Smooth muscle cell (in vitro differentiated cells): ENCODE measurements around the gene AUTS2. TPM values are rescaled to one million over a fixed set of nuclear protein-coding genes. Genes with fewer than 3 reads are reported as not detected.

Experiments
- DNase-seq: peaks from one replicate; lab custom pipeline; 2025; ENCODE audit not compliant: unreplicated experiment; lab: John Stamatoyannopoulos, UW
- H2AFZ ChIP-seq: fragments of 200-600 bp; sonication (generic); 2 replicates; pipeline ENCODE4 v1.6.0; 2016; ENCODE audit warnings: antibody characterized with exemption, low read depth, mild to moderate bottlenecking
- H3F3A ChIP-seq: fragments of 200-600 bp; sonication (generic); 2 replicates; pipeline ENCODE4 v1.6.0; 2017; ENCODE audit warnings: antibody characterized with exemption, low read depth
- H3K27ac ChIP-seq: fragments of 200-600 bp; sonication (generic); 2 replicates; pipeline ENCODE4 v1.5.1; 2016; ENCODE audit warnings: low read depth, mild to moderate bottlenecking
- H3K27me3 ChIP-seq: fragments of 200-600 bp; sonication (generic); 2 replicates; pipeline ENCODE4 v1.6.1; 2016; ENCODE audit warnings: low read depth, mild to moderate bottlenecking
- H3K36me3 ChIP-seq: fragments of 200-600 bp; sonication (generic); 2 replicates; pipeline ENCODE4 v1.5.1; 2016; ENCODE audit warnings: low read depth
- H3K4me1 ChIP-seq: fragments of 200-600 bp; sonication (generic); 2 replicates; pipeline ENCODE4 v1.5.1; 2016; ENCODE audit warnings: low read depth
- H3K4me2 ChIP-seq: fragments of 200-600 bp; sonication (generic); 2 replicates; pipeline ENCODE4 v1.6.0; 2016; ENCODE audit warnings: mild to moderate bottlenecking
- H3K4me3 ChIP-seq: fragments of 200-600 bp; sonication (generic); 2 replicates; pipeline ENCODE4 v1.5.1; 2016; ENCODE audit warnings: mild to moderate bottlenecking
- H3K79me2 ChIP-seq: fragments of 200-600 bp; sonication (generic); 2 replicates; pipeline ENCODE4 v1.6.0; 2016; ENCODE audit warnings: low read depth, mild to moderate bottlenecking
- H3K9ac ChIP-seq: fragments of 200-600 bp; sonication (generic); 2 replicates; pipeline ENCODE4 v1.6.0; 2016; ENCODE audit warnings: low read depth
- H3K9me3 ChIP-seq: fragments of 200-600 bp; sonication (generic); replicated peaks from 2 replicates; pipeline ENCODE4 v1.5.1; 2016; ENCODE audit warnings: low read depth
- H4K20me1 ChIP-seq: fragments of 200-600 bp; sonication (generic); 2 replicates; pipeline ENCODE4 v1.6.0; 2016; ENCODE audit warnings: low read depth
- WGBS: methylation state at CpG from one replicate; pipeline ENCODE4 v1.1.7; 2016; ENCODE audit warnings: low lambda C conversion rate; 5-methylcytosine and 5-hydroxymethylcytosine counted together
- polyA plus RNA-seq: library from polyadenylated mRNA; unstranded; fragments of >200 nt; fragmentation: Nextera tagmentation; extraction: Ambion mirVana; gene quantifications from 2 replicates; pipeline ENCODE4 v1.2.1, GENCODE V29; 2016
- total RNA-seq: library from RNA; depleted of rRNA; stranded (reverse); fragments of >200 nt; gene quantifications from 2 replicates; pipeline ENCODE4 v1.2.3, GENCODE V29; 2014
- TF ChIP-seq, protein P1 (sequence below): fragments of 200-600 bp; sonication (generic); IDR thresholded peaks from 2 replicates; pipeline ENCODE4 v1.5.1; 2017; ENCODE audit warnings: borderline replicate concordance, mild to moderate bottlenecking, antibody characterized with exemption; ENCODE audit not compliant: insufficient read depth, poor library complexity, severe bottlenecking

AUTS2 gene
- total and polyA plus RNA-seq, 2 experiments from 2014 or later = 6.5 to 8.6 TPM

DNA sequence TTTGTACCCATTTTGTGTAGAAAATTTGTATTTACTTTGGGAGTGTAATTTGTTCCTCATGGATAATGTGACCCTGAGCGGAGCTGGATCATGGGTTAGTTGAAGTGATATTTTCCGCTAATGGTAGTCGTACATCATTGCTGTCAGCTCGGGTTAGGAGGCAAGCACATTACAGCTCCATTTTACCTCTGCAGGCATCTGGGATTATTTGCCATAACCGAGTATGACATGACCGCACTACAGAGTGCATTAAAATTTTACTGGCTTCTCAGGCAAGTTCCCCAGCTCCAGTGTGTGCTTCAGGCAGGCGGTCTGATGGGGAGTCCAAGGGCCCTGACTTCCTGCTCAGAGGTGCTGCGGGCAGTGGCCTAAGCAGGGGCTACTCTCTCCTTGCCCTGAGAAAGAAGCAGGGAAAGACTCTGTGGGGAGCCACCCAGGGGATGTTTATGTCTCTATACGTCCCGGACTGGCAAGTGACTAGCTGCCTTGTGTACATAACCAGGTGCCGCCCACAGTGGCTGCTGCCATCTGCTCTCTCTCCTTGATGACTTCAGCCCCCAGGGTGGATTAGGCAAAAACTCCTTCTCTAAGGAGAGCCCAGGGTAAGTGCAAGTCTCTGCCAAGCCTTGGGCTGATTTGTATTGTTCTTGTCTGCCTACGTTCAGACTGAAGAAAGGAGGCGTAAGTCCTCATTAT, 848.3 kb downstream of the AUTS2 start:
- Histone ChIP-seq H3K27ac (no peak overlapping the region), H4K20me1 (no peaks in the 10 kb centered on the region), H3K4me1 (peaks cover 4% of the 10 kb centered on the region), H3K4me3 (no peak overlapping the region), H3K79me2 (no peaks in the 10 kb centered on the region), H3K4me2 (no peak overlapping the region), H3K9ac (no peak overlapping the region), H3K36me3 (no peaks in the 10 kb centered on the region), H3K27me3 (no peaks in the 10 kb centered on the region), H2AFZ (no peak overlapping the region), H3K9me3 (no peaks in the 10 kb centered on the region), H3F3A (no peaks in the 10 kb centered on the region)
- no peak for DNase-seq
- TF ChIP-seq, protein P1, sequence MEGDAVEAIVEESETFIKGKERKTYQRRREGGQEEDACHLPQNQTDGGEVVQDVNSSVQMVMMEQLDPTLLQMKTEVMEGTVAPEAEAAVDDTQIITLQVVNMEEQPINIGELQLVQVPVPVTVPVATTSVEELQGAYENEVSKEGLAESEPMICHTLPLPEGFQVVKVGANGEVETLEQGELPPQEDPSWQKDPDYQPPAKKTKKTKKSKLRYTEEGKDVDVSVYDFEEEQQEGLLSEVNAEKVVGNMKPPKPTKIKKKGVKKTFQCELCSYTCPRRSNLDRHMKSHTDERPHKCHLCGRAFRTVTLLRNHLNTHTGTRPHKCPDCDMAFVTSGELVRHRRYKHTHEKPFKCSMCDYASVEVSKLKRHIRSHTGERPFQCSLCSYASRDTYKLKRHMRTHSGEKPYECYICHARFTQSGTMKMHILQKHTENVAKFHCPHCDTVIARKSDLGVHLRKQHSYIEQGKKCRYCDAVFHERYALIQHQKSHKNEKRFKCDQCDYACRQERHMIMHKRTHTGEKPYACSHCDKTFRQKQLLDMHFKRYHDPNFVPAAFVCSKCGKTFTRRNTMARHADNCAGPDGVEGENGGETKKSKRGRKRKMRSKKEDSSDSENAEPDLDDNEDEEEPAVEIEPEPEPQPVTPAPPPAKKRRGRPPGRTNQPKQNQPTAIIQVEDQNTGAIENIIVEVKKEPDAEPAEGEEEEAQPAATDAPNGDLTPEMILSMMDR = no peak
- 88% methylated on average over 13 of the region's 13 CpGs for WGBS

DNA sequence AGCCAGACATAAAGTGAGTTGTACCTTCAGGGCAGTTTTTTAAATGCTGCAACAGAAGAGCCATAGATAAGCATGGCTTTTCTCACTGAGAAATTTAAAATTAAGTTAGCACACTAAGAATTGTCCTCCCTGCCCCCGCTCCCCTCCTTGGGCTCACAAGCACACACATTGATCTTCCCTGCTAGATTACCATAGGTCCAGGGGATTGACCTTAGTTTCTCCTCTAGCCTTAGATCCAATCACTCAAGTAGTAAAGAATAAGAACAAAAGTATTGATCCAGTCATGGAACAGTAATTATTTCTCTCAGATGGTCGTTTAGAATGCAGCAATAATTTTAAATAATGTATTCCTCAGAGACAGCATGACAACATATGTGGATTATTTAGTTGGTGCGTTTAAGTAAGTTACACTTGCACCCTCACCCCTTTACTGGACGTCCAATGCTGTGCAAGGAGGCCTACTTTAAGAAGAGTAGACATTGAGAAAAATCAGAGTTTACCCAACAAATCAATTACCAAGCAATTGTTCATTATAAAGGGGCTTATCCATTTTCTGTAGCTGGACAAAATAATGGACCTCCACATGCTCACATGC, 850.1 kb downstream of the AUTS2 start:
- no peak overlapping the region for H2AFZ ChIP-seq
- 91% methylated on average over 4 of the region's 4 CpGs for WGBS
- no peaks in the 10 kb centered on the region for H3F3A ChIP-seq
- H3K4me2 ChIP-seq = no peak overlapping the region
- no peaks in the 10 kb centered on the region for H3K36me3 ChIP-seq
- no peaks in the 10 kb centered on the region for H3K27me3 ChIP-seq
- no peak for DNase-seq
- H3K9ac ChIP-seq = no peak overlapping the region
- no peaks in the 10 kb centered on the region for H4K20me1 ChIP-seq
- no peak overlapping the region for H3K27ac ChIP-seq
- H3K4me1 ChIP-seq = peaks cover 4% of the 10 kb centered on the region
- no peak overlapping the region for H3K4me3 ChIP-seq
- TF ChIP-seq, protein P1 = no peak
- H3K79me2 ChIP-seq = no peaks in the 10 kb centered on the region
- no peaks in the 10 kb centered on the region for H3K9me3 ChIP-seq

DNA sequence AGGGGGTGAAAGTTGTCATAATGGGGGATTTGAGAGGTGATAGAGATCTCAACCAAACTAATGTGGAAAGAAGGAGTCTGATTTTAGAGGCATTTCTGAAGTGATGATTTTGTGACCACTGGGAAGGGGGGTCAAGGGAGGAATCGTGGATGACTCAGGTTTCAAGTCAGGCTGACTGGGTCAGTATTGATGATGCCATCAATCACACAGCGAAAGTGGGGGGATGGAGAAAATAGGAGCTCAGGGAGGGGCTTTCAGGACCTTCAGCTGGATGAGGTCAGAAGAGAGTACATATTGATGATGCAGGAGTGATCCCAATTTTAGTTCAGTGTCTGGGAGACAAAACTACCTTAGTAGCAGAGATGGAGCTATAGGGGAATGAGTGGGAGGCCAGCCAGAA, 852.5 kb downstream of the AUTS2 start:
- H3F3A ChIP-seq = no peaks in the 10 kb centered on the region
- H3K27me3 ChIP-seq = no peaks in the 10 kb centered on the region
- H3K9ac ChIP-seq = no peak overlapping the region
- H3K9me3 ChIP-seq = no peaks in the 10 kb centered on the region
- no peak overlapping the region for H3K4me2 ChIP-seq
- 84% methylated on average over 2 of the region's 2 CpGs for WGBS
- H2AFZ ChIP-seq = no peak overlapping the region
- no peak for DNase-seq
- TF ChIP-seq, protein P1 = no peak
- no peaks in the 10 kb centered on the region for H3K79me2 ChIP-seq
- no peak overlapping the region for H3K27ac ChIP-seq
- H3K4me3 ChIP-seq = no peak overlapping the region
- peaks cover 4% of the 10 kb centered on the region for H3K4me1 ChIP-seq
- no peaks in the 10 kb centered on the region for H3K36me3 ChIP-seq
- no peaks in the 10 kb centered on the region for H4K20me1 ChIP-seq

DNA sequence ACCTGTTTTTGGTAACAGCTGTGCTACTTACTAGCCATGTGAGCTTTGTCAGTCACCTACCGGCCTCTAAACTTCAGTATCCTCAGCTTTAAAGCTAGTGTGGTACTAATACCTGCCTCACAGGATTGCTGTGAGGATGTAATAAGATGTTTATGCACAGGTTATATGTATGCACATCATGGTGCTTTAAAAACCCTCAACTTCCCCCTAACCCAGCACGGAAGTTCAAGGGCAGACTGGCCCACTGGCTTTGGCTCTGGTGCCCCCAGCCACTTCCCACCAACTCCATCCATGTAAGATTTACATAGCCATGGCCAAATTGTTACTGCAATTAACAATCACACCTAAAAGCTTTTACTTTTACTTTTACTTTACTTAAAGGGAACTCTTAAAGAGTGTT, 857.6 kb downstream of the AUTS2 start:
- H3K27me3 ChIP-seq = no peaks in the 10 kb centered on the region
- no peak overlapping the region for H2AFZ ChIP-seq
- no peaks in the 10 kb centered on the region for H3F3A ChIP-seq
- WGBS = 94% methylated on average over 2 of the region's 2 CpGs
- no peaks in the 10 kb centered on the region for H3K79me2 ChIP-seq
- H3K27ac ChIP-seq = no peak overlapping the region
- no peaks in the 10 kb centered on the region for H4K20me1 ChIP-seq
- H3K4me3 ChIP-seq = no peak overlapping the region
- DNase-seq = no peak
- H3K4me2 ChIP-seq = no peak overlapping the region
- peaks cover 15% of the 10 kb centered on the region for H3K4me1 ChIP-seq
- no peaks in the 10 kb centered on the region for H3K36me3 ChIP-seq
- TF ChIP-seq, protein P1 = no peak
- H3K9ac ChIP-seq = no peak overlapping the region
- H3K9me3 ChIP-seq = no peaks in the 10 kb centered on the region
